HepG2 (cell line): ENCODE data around the gene C11orf24. TPM values are rescaled to one million over a fixed set of nuclear protein-coding genes. Genes with fewer than 3 reads are reported as not detected.
A peak's percentile ranks its signal among the peaks of the same experiment; 100 is the strongest.

Experiments used
- BCL6 ChIP-seq: IDR thresholded peaks from 2 replicates; pipeline ENCODE4 v1.6.1; 2016; ENCODE audit warnings: missing genetic modification reagents, missing compliant biosample characterization
- CREB1 ChIP-seq, 2 experiments: fragments of 450-650 bp in 1 of 2; IDR thresholded peaks; 2 replicates each; pipeline ENCODE4 v1.6.1; 2016 to 2017; ENCODE audit warnings: control low read depth in 1 of 2, mild to moderate bottlenecking in 1 of 2, missing compliant biosample characterization in 1 of 2, missing genetic modification characterization in 1 of 2
- CREM ChIP-seq, 2 experiments: sonication (generic) in 1 of 2; formaldehyde crosslinking in 1 of 2; IDR thresholded peaks; 2 replicates each; pipeline versions ENCODE4 v1.4.0 to v1.6.1; 2016 to 2020; ENCODE audit warnings: antibody characterized with exemption in 1 of 2, mild to moderate bottlenecking in 1 of 2, missing genetic modification reagents in 1 of 2
- EHMT2 ChIP-seq: fragments of 200-600 bp; sonication (generic); IDR thresholded peaks from 2 replicates; pipeline ENCODE4 v1.7.0; 2017; ENCODE audit warnings: antibody characterized with exemption, low read depth, low read length, borderline replicate concordance
- ETV6 ChIP-seq: sonication (generic); formaldehyde crosslinking; conservative IDR thresholded peaks from 2 replicates; pipeline ENCODE4 v1.4.0; 2020; ENCODE audit warnings: missing genetic modification reagents
- FOXC1 ChIP-seq: sonication (generic); formaldehyde crosslinking; IDR thresholded peaks from 2 replicates; pipeline ENCODE4 v1.8.0; 2022; ENCODE audit warnings: mild to moderate bottlenecking, missing genetic modification reagents, borderline replicate concordance
- GATAD2A ChIP-seq: IDR thresholded peaks from 2 replicates; pipeline ENCODE4 v1.6.1; 2016
- HIVEP1 ChIP-seq: sonication (generic); formaldehyde crosslinking; IDR thresholded peaks from 2 replicates; pipeline ENCODE4 v1.4.0; 2020; ENCODE audit warnings: mild to moderate bottlenecking, missing genetic modification reagents
- NCOA2 ChIP-seq: sonication (generic); formaldehyde crosslinking; IDR thresholded peaks from 2 replicates; pipeline ENCODE4 v1.8.0; 2022; ENCODE audit warnings: inconsistent platforms
- NFYB ChIP-seq: sonication (generic); formaldehyde crosslinking; IDR thresholded peaks from 2 replicates; pipeline ENCODE4 v1.4.0; 2020; ENCODE audit warnings: missing genetic modification reagents
- NONO ChIP-seq, 2 experiments: fragments of 450-650 bp in 1 of 2; sonication (generic) in 1 of 2; formaldehyde crosslinking in 1 of 2; IDR thresholded peaks in 1 of 2; conservative IDR thresholded peaks in 1 of 2; 2 replicates each; pipeline versions ENCODE4 v1.6.1 to v1.8.0; 2017 to 2022; ENCODE audit warnings: mild to moderate bottlenecking in 1 of 2, missing genetic modification reagents in 1 of 2, moderate library complexity in 1 of 2
- RELA ChIP-seq: sonication (generic); formaldehyde crosslinking; IDR thresholded peaks from 2 replicates; pipeline ENCODE4 v1.4.0; 2020; ENCODE audit warnings: missing genetic modification reagents
- THAP11 ChIP-seq: IDR thresholded peaks from 2 replicates; pipeline ENCODE4 v1.6.1; 2016; ENCODE audit warnings: missing biosample characterization, missing genetic modification reagents
- ZBTB20 ChIP-seq: sonication (generic); formaldehyde crosslinking; IDR thresholded peaks from 2 replicates; pipeline ENCODE4 v1.8.1; 2023; ENCODE audit warnings: missing genetic modification reagents, low read depth, mild to moderate bottlenecking, borderline replicate concordance
- ZFP36L2 ChIP-seq: sonication (generic); formaldehyde crosslinking; IDR thresholded peaks from 2 replicates; pipeline ENCODE4 v1.4.0; 2020; ENCODE audit warnings: missing genetic modification reagents
- ZNF292 ChIP-seq: sonication (generic); formaldehyde crosslinking; IDR thresholded peaks from 2 replicates; pipeline ENCODE4 v1.8.1; 2022; ENCODE audit warnings: mild to moderate bottlenecking, low read depth, missing genetic modification reagents, borderline replicate concordance
- ZNF335 ChIP-seq: sonication (generic); formaldehyde crosslinking; IDR thresholded peaks from 2 replicates; pipeline ENCODE4 v1.4.0; 2020; ENCODE audit warnings: missing genetic modification reagents
- ZNF543 ChIP-seq: sonication (generic); formaldehyde crosslinking; IDR thresholded peaks from 2 replicates; pipeline ENCODE4 v1.4.0; 2020; ENCODE audit warnings: mild to moderate bottlenecking, missing genetic modification reagents
- ZNF878 ChIP-seq: sonication (generic); formaldehyde crosslinking; IDR thresholded peaks from 2 replicates; pipeline ENCODE4 v1.8.1; 2023; ENCODE audit warnings: mild to moderate bottlenecking, missing genetic modification reagents, moderate library complexity
- polyA plus RNA-seq, 8 experiments: library from polyadenylated mRNA; depleted of rRNA in 3 of 8; stranded (reverse) in 7 of 8; unstranded in 1 of 8; fragments of >200 nt; fragmentation: Illumina TruSeq in 4 of 8; extraction: Trizol in 4 of 8; gene quantifications; 2 replicates each; pipeline versions ENCODE4 v1.2.1 to v1.2.3, GENCODE V29; 2011 to 2016; ENCODE audit warnings: low read depth in 4 of 8, missing spikeins in 1 of 8, mixed read lengths in 1 of 8; ENCODE audit not compliant: insufficient read depth in 1 of 8
- total RNA-seq, 5 experiments: library from RNA; depleted of rRNA; stranded (reverse); fragments of >200 nt; fragmentation: Illumina TruSeq; extraction: Trizol; gene quantifications; 2 replicates each; pipeline ENCODE4 v1.2.3, GENCODE V29; 2016; ENCODE audit warnings: low read depth in 1 of 5
- TF ChIP-seq, protein P1 (sequence below): sonication (generic); formaldehyde crosslinking; IDR thresholded peaks from 2 replicates; pipeline ENCODE4 v1.4.0; 2020; ENCODE audit warnings: missing genetic modification reagents
- TF ChIP-seq, protein P2 (sequence below): sonication (generic); formaldehyde crosslinking; IDR thresholded peaks from 2 replicates; pipeline ENCODE4 v1.8.1; 2023; ENCODE audit warnings: mild to moderate bottlenecking, moderate library complexity, missing genetic modification reagents
- TF ChIP-seq, protein P3 (sequence below): IDR thresholded peaks from 2 replicates; pipeline ENCODE4 v1.6.1; 2012; ENCODE audit warnings: inconsistent platforms
- TF ChIP-seq, protein P4 (sequence below): sonication (generic); formaldehyde crosslinking; IDR thresholded peaks from 2 replicates; pipeline ENCODE4 v1.9.0; 2021; ENCODE audit warnings: missing genetic modification reagents, borderline replicate concordance
- TF ChIP-seq, protein P5 (sequence below): sonication (generic); formaldehyde crosslinking; IDR thresholded peaks from 2 replicates; pipeline ENCODE4 v1.4.0; 2020; ENCODE audit warnings: mild to moderate bottlenecking, missing genetic modification reagents
- TF ChIP-seq, protein P6 (sequence below): sonication (generic); formaldehyde crosslinking; IDR thresholded peaks from 2 replicates; pipeline ENCODE4 v1.8.1; 2023; ENCODE audit warnings: mild to moderate bottlenecking, missing genetic modification reagents, borderline replicate concordance

Gene C11orf24
- total and polyA plus RNA-seq, 2 of the 13 experiments (the other 11 are each of a cell fraction or from before 2014, with no cell fraction given): 52.9 to 55.5 TPM

DNA sequence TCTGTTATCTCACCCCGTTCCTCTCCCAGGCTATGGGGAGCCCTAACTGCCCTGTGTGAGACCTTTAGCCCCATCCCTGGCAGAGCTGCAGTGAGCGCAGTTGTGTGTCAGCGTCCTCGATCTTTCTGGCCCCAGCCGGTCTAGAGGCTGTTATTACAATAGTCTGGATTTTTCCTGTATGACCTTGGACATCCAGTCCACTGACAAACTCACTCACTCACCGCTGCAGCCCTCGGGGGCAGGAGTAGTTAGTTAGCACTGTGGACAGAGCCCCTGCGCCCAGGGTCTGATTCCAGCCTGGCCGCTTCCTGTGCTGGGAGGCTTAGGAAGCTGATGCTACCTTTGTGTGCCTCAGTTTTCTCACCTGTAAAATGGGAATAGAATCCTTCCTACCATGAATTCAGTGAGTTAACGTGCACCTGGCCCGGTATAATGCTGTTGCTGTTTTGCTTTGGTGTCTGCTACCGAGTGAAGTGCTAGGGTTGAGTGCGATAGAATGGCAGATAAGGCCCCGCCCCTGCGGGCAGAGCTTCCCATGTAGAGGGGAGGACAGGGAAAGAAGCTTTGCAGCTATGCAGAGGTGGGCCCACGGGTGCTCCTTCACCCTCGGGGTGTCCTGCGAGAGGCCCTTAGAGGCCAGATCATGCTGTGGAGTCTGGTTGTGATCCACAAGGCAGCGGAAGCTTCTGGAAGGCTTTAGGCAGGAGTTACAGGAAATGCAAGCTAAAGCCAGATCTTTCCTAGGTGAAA is 43.6 kb upstream of the C11orf24 start (continued):
- TF ChIP-seq ZNF878 (peak; percentile 64; the same call in 1 of the 2 replicates), ZNF543 (peak; percentile 44; the same call in 1 of the 2 replicates), ZNF335 (CRISPR knock-in tag) (peak; percentile 41; the same call in 1 of the 2 replicates), GATAD2A (CRISPR knock-in tag) (peak; percentile 87), HIVEP1 (CRISPR knock-in tag) (0 out of 2 replicates have a peak, but pooled peaks have one; percentile 70), CREM (IDR thresholded peaks at IDR 0.05) (peak; percentile 55), CREM (CRISPR knock-in tag; IDR thresholded peaks at IDR 0.05) (no peak), NONO (IDR thresholded peaks at IDR 0.05) (no peak), NONO (CRISPR knock-in tag; conservative IDR thresholded peaks at IDR 0.05) (peak; percentile 96), ZFP36L2 (CRISPR knock-in tag) (no peak), FOXC1 (CRISPR knock-in tag) (peak; percentile 79; the same call in 1 of the 2 replicates), NFYB (CRISPR knock-in tag) (no peak), BCL6 (CRISPR knock-in tag) (peak; percentile 85), THAP11 (CRISPR knock-in tag) (peak; percentile 54; the same call in 1 of the 2 replicates), EHMT2 (no peak), NCOA2 (peak; percentile 80), ETV6 (CRISPR knock-in tag) (no peak), ZNF292 (CRISPR knock-in tag) (peak; percentile 100), RELA (CRISPR knock-in tag) (peak; percentile 8; the same call in 1 of the 2 replicates), CREB1 (IDR thresholded peaks at IDR 0.05) (no peak), CREB1 (CRISPR knock-in tag; IDR thresholded peaks at IDR 0.05) (peak; percentile 60), ZBTB20 (no peak)
- TF ChIP-seq, protein P1, sequence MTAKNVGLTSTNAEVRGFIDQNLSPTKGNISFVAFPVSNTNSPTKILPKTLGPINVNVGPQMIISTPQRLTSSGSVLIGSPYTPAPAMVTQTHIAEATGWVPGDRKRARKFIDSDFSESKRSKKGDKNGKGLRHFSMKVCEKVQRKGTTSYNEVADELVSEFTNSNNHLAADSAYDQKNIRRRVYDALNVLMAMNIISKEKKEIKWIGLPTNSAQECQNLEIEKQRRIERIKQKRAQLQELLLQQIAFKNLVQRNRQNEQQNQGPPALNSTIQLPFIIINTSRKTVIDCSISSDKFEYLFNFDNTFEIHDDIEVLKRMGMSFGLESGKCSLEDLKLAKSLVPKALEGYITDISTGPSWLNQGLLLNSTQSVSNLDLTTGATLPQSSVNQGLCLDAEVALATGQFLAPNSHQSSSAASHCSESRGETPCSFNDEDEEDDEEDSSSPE: no peak
- TF ChIP-seq, protein P2, sequence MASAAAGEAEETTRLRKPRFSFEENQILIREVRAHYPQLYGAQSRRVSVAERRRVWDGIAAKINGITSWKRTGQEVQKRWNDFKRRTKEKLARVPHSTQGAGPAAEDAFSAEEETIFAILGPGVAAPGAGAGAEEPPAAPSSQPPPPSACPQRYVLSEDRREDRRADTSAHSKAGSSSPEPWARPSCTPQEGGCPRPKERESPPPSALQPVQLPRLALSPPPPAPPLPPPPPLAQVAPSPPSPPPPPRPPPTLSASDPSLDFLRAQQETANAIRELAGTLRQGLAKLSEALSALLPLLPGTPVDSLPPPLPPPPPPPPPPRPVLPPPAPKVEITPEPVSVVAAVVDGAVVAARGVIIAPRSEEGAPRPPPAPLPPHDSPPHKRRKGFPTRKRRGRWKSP: peak; percentile 78; the same call in 1 of the 2 replicates
- TF ChIP-seq, protein P3, sequence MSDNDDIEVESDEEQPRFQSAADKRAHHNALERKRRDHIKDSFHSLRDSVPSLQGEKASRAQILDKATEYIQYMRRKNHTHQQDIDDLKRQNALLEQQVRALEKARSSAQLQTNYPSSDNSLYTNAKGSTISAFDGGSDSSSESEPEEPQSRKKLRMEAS: peak; percentile 76
- TF ChIP-seq, protein P4, sequence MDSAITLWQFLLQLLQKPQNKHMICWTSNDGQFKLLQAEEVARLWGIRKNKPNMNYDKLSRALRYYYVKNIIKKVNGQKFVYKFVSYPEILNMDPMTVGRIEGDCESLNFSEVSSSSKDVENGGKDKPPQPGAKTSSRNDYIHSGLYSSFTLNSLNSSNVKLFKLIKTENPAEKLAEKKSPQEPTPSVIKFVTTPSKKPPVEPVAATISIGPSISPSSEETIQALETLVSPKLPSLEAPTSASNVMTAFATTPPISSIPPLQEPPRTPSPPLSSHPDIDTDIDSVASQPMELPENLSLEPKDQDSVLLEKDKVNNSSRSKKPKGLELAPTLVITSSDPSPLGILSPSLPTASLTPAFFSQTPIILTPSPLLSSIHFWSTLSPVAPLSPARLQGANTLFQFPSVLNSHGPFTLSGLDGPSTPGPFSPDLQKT (CRISPR knock-in tag): no peak
- TF ChIP-seq, protein P5, sequence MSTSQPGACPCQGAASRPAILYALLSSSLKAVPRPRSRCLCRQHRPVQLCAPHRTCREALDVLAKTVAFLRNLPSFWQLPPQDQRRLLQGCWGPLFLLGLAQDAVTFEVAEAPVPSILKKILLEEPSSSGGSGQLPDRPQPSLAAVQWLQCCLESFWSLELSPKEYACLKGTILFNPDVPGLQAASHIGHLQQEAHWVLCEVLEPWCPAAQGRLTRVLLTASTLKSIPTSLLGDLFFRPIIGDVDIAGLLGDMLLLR (CRISPR knock-in tag): peak; percentile 62; the same call in 1 of the 2 replicates
- TF ChIP-seq, protein P6, sequence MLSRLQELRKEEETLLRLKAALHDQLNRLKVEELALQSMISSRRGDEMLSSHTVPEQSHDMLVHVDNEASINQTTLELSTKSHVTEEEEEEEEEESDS: no peak
